ENCODE measurements around the gene TTC4.

TTC4 gene

DNA sequence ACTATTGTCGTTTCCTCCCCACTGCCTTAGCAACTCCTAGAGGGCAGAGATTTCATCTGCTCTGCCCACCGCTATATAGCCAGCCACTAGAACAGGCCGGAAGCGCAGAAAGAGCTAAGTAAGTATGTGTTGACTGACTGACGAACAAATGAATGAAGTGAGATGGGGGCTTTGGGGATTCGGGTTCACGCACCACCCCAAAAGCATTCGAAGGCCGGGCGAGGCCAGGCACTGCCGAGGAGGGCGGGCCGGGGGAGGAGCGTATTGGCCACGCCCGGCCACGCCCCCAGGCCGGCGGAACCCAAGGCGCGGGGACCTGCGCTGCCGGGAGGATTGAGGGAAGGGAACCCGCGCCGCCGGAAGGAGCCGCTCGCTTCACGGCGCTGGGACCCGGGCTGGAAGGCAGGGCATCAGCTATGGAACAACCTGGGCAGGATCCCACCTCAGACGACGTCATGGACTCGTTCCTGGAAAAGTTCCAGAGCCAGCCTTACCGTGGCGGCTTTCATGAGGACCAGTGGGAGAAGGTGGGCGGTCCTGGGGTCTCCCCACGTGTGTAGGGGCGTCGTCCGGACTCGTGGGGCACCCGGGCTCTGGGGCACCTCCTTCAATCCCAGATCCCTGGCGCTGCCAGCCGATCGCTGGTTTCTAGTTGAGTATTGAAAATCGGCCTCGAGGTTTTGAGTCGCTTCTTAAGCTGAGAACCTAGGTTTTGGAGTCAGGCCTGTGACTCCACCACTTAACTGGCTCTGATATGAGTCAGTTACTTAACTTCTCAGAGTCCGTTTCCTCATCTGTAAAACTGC is at the start of gene TTC4:
Gene TTC4 (plus strand): TSS at position 369 of the 806 bp plus-strand sequence. CDS start 48 bp downstream, at position 417.
- peak; percentile 66 for DNase-seq

GRCh38 chr1:54666333-54666732 is 49.3 kb upstream of the TTC4 start:
- no peak for DNase-seq

DNA sequence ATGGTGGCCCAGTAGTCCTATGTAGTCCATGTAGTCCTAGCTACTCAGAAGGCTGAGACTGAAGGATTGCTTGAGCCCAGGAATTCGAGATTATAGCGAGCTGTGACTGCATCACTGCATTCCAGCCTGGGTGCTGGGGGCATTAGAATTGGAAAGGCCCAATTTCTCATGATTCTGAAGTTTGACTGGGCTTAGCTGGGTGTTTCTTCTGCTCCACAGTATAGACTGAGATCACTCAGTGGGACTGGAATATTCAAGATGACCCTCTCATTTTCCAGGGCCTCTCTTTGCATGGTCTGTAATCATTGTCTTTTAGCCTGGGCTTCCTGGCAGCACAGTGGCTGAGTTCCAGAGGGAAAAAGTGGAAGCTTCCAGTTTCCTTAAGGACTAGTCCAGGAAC is 47.9 kb upstream of the TTC4 start:
- no peak for DNase-seq

GRCh38 chr1:54668567-54668966 is 47.1 kb upstream of the TTC4 start:
- no peak for DNase-seq

GRCh38 chr1:54671985-54672608 is 43.6 kb upstream of the TTC4 start:
- DNase-seq: no peak

GRCh38 chr1:54678776-54679643 is 36.7 kb upstream of the TTC4 start:
- no peak for DNase-seq

GRCh38 chr1:54679706-54680105 is 36.0 kb upstream of the TTC4 start:
- no peak for DNase-seq

GRCh38 chr1:54680387-54680786 is 35.3 kb upstream of the TTC4 start:
- no peak for DNase-seq

DNA sequence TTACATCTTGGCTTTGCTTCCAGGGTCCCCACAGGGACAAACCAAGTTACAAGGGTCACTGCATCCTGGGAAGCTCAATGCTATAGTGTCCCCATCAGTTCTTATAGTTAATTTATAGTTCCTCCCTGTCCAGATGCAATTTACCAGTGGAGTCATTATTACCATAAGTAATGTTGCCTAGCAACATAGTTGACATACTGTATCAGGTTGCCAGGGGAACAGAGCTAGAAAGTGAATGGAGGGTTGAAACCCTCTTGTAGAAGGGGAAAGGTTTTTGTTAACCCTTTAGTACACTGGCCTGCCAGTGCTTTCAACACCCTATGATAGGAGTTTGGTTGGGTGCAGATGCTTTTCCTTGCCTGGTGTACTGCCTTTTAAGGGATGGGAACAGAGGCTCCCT is 34.3 kb upstream of the TTC4 start:
- no peak for DNase-seq

DNA sequence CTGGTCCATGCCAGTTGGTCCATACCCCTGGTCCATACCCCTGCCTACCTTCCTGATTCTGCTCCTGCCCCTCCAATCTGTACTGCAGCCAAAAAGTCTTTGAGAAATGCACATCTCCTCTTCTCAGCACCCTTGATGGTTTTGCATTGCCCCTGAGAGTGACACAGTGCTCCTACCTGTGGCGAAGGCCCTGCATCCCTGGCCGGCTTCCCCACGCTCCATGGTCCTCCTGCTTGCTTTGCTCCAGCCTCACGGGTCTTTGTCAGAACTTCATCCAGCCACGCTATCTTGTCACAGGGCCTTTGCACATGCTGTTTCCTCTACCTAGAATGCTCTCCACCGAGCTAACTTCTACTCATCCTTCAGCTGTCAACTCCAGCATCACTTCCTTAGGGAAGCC is 32.2 kb upstream of the TTC4 start:
- DNase-seq: no peak

DNA sequence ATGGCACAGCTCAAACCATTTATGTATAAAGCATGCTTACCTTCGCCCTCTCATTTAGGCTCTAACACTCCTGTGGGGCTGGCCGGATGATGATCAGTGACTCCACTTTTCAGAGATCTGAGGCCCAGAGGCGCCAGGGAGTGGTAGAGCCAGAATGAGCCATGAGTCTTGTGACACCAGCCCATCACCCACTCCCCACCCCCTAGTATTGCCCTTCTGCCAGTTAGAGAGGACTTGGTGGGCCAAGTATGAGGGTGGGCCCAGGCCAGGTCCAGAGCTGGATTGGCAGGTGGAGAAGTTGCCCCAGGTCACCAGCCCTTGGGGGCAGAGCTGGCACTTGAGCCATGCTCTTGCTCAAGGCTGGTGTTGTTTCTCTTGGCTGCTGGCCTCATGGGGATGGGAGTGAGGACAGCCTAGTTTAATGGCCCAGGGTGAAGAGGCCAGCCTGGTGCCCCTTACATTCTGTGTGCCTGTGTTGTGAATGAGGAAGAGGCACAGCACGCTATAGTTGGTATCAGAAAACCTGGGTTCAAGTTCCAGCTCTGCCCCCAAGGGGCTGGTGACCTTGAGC is 30.2 kb upstream of the TTC4 start:
- DNase-seq: no peak

- no peak for DNase-seq
These were observed 29.5 kb upstream of the TTC4 start for GRCh38 chr1:54686155-54686554.

- DNase-seq: no peak
These were observed 20.9 kb upstream of the TTC4 start for GRCh38 chr1:54694771-54695170.

DNA sequence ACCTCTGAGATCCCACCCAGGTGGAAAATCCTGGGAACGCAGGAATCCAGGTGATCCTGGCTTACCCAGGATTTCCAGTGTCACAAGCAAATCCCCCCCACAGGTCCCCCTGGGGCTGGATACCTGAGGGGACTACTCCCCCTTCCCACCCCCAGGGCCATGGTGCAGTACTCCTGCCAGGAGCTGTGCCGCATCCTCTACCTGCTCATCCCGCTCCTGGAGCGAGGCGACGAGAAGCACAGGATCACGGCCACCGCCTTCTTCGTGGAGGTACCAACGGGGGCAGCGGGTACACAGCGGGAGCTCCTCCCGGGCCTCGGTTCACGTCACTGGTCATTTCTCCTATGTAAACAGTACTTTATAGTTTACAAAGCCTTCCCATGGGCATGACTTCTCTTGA is 20.4 kb upstream of the TTC4 start:
- no peak for DNase-seq

DNA sequence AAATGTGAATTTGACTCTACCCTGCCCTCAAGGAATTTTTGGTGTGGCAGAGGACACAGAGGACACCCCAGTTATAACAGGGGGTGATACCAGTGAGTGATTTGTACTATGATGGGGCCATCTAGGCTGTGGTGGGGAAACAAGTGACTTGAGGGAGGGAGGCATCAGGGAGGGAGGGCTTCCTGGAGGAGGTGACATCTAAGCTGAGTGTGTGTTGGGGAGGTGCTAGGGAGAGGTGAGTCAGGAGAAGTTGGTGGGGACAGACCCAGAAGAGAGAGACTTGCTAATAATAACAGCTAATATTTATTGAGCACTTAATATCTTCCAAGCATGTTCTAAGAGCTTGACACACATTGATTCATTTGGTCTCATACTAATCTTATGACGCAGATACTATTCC is 19.9 kb upstream of the TTC4 start:
- no peak for DNase-seq

- no peak for DNase-seq
These were observed 19.4 kb upstream of the TTC4 start for GRCh38 chr1:54696262-54696661.

DNA sequence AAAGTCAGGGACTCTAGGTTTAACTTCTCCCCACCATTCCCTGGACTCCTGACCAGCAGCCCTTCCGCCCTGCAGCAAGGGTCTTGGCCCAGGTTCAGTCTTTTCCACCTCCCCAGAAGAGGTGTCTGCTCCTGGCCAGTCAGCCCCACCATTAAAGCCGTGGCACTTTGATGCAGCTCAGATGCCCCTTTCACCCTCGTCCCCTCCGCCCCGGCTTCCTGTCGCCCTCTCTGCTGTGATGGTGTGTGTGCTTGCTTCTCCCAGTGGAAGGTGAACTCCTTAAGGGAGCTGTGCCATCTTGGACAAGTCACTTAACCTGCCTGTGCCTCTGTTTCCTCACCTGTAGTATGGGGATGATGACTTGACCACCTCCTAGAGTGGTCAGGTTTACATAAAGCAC is 17.8 kb upstream of the TTC4 start:
- DNase-seq: no peak

DNA sequence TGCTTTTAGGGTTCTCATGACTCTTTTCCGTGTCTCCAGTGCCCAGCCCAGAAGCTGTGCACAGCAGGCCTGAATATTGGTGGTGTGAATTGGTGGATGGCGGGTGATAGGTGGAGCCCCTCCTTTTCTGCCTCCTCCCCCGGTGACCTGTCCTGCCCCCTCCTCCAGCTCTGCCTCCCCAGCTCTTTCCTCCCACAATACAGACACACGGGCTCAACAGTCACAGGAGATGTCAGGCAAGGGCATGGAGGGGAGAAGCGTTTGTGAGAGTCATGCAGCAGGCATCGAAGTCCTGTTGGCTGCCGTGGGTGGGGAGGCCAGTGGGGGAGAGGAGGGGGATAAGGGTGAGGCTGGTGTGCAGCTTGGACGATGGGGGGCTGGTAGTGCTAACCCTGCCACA is 17.3 kb upstream of the TTC4 start:
- no peak for DNase-seq

GRCh38 chr1:54699936-54700525 is 15.6 kb upstream of the TTC4 start:
- no peak for DNase-seq

GRCh38 chr1:54701066-54701465 is 14.6 kb upstream of the TTC4 start:
- no peak for DNase-seq

GRCh38 chr1:54701996-54702395 is 13.7 kb upstream of the TTC4 start:
- DNase-seq: no peak

DNA sequence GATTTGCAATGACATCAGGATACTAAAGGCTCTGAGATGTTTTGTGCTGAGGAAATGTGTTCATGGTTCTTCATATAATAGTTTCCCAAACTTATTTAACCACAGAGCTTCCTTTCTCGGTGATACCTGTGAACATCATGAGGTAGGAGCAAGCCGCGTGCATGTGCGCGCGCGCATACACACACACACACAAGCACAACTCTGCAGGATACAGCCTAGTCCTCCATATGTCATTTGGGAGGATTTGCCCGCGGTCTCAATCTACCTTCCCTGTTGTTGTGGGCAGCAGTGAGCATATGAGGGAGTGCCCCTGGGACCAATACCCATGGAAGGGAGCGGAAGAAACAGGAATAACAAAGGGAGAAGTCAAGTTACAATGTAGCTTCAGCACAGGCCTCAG is 12.2 kb upstream of the TTC4 start:
- no peak for DNase-seq

GRCh38 chr1:54705153-54705552 is 10.5 kb upstream of the TTC4 start:
- no peak for DNase-seq

All from DMS 273 treated with DMSO at 0.1 percent for 48 hours (cell line).